HG02759 (cell line): ENCODE data around the gene MAMLD1.

Experiments
- ATAC-seq: cut with Tn5 transposase; IDR thresholded peaks from one replicate; pipeline ENCODE4 v1.9.1; 2021; ENCODE audit warnings: mild to moderate bottlenecking, moderate library complexity; ENCODE audit not compliant: unreplicated experiment

MAMLD1 gene

DNA sequence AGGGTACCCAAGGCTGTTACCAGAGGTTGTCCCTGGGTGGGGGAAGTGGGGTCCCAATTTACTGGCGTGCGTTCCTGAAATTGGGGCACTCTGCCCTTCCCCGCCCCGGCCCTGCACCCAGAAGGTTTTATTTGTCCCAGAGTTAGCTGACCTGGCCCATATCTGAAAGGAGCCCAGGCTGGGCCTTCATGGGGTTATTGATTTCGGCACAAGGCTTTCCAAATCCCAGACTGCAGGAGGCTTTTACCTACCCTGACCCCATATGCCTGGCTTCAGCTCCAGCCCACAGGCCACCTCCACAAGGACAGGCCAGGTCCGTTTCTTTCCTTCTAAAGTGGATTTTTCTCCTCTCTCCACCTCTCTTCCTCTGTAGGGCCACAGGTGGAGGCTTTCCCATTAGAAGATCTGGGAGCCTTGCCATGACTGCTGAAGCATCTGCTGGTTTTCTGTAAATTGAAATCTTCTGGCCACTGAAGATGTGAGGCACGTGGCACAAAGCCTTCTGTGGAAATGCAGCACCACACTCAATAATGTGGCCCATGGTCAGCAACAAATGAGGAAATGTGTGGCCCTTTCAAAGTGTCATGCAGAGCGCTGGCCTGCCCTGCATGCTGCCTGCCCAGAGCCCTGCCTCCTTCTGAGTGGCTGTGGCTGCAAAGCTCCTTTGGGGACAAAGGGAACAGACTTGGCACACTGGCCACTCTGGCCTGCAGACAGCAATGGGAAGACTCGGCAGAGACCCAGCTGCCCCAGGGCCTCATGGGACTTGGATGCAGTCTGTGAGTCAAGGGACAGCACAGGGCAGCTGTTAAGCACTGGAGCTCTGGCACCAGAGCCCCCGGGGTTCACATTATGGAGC lies 162.2 kb downstream of the MAMLD1 start:
- no peak for ATAC-seq

GRCh38 chrX:150526692-150527091 lies 163.6 kb downstream of the MAMLD1 start:
- no peak for ATAC-seq

GRCh38 chrX:150527108-150527507 lies 164.0 kb downstream of the MAMLD1 start:
- ATAC-seq: no peak

GRCh38 chrX:150529587-150529986 lies 166.5 kb downstream of the MAMLD1 start:
- ATAC-seq: no peak

- no peak for ATAC-seq
These were observed 167.7 kb downstream of the MAMLD1 start for GRCh38 chrX:150530821-150531220.

DNA sequence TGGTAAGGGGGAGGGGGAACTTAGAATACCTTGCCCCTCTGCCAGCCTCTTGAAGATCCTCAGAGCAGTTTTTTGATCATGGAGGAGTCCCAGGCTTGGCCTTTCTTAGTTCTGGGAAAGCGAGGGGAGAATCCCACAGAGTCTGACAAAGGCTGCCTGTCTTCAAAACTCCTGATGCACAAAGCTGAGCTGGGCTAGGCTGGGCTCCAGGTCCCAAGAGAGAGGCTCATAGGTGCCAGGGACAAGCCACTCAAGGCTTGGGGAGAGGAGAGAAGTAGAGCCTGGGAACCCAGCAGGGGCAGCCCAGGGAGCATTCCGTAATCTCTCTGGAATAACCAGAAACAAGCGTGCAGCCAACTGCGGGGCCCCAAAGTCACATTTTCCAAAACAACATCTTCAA lies 168.3 kb downstream of the MAMLD1 start:
- no peak for ATAC-seq

GRCh38 chrX:150533863-150534262 lies 170.7 kb downstream of the MAMLD1 start:
- no peak for ATAC-seq

DNA sequence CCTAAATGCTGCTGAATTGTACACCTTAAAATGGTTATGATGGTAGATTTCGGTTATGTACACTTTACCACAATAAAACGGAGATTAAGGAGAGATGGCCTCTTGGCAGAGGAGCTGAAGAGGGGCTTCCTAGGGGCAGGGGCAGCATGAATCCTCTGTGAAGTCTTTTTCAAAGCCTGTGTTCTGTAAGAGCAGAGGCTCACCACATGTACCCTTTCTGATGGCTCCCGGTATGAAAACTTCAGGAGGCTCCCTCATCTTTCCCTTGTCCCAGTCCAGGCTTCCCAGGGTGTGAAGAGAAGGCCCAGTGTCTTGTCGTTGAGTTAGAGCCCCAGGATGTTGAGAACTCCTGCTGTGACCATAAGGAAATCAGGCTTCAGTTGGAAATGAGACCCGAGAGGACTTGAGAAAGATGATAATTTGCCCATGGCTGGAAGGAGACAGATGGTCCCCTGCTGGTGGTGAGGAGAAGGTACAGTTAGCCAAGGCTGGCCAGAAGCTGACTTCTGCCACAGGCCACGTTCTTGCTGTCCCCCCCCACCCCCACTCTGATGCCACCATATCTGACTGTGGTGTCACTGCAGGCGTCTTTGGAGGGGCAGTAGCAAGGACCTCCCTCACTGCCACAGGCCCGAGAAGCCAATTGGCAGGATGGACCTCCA lies 173.5 kb downstream of the MAMLD1 start:
- ATAC-seq: no peak

- ATAC-seq: no peak
These were observed 174.7 kb downstream of the MAMLD1 start for GRCh38 chrX:150537851-150538250.

GRCh38 chrX:150540965-150541364 lies 177.8 kb downstream of the MAMLD1 start:
- ATAC-seq: no peak

GRCh38 chrX:150542846-150543229 lies 179.7 kb downstream of the MAMLD1 start:
- ATAC-seq: peak; percentile 31

- peak; percentile 64 for ATAC-seq
These were observed 180.4 kb downstream of the MAMLD1 start for GRCh38 chrX:150543230-150544155.

DNA sequence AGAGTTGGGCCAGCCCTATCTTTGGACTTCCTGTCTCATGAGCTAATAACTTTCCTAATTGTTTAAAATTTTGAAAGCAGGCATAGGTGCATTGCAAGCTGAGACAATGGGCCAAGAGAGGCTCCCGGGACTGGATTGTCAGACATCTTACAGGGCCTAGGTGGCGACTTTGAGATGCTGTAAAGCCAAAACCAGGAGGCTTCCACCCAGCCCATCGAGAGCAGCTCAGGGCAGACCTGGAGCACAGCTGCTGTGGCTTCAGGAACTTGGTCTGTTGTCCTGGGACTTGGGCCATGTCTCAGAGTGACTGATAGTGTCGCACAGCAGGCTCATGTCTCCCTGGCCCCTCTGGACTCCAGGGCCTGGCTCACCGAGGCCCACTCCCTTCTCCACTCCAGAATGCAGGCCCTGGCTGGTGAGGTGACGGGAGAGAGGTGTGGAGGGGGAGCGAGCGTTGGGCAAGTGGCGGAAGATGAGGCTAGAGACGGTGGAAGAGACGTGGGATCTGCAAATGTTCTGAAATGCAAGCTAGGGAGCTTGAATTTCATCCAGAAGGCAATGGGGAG lies 181.2 kb downstream of the MAMLD1 start:
- no peak for ATAC-seq

DNA sequence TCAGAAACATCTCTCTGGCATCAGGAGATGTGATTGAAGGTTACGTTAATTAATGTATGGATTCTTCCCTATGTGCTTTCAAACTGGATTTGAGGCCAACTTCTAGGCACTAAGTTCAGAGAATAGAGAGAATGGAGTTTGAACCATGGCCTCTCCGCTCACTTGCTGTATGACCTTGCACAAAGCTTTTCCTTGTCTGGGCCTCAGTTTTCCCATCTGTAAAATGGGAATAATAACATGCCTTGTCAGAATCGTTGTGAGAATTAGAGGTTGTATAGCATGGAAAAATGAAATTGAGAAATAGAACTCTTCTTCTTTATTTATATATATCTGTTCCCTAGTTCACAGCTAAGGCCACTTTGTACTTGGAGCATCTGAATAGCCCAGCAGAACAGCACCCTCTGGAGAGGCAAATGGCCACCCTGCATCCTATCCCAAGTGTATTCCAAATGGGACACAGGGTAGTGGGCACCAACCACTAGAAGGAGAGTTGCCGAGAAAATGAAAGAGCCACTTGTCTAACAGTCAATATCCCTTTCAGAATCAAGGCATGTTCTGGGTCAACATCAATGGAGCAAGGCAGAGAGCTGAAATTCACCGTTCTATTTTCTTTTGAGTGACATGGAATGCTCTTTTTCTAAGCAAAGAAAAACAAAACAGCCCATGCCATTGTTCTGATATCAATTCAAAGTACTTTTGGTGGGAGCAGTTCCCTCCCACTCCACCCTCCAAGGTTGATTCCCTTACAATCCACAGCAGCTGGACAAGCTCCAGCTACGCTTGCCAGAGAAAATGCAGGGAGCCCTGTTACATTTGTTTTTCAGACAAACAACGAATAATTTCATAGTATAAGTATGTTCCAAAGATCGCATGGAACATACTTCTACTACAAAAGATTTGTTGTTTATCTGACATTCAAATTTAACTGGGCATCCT lies 182.0 kb downstream of the MAMLD1 start:
- no peak for ATAC-seq

- ATAC-seq: no peak
These were observed 183.6 kb downstream of the MAMLD1 start for GRCh38 chrX:150546711-150547153.

DNA sequence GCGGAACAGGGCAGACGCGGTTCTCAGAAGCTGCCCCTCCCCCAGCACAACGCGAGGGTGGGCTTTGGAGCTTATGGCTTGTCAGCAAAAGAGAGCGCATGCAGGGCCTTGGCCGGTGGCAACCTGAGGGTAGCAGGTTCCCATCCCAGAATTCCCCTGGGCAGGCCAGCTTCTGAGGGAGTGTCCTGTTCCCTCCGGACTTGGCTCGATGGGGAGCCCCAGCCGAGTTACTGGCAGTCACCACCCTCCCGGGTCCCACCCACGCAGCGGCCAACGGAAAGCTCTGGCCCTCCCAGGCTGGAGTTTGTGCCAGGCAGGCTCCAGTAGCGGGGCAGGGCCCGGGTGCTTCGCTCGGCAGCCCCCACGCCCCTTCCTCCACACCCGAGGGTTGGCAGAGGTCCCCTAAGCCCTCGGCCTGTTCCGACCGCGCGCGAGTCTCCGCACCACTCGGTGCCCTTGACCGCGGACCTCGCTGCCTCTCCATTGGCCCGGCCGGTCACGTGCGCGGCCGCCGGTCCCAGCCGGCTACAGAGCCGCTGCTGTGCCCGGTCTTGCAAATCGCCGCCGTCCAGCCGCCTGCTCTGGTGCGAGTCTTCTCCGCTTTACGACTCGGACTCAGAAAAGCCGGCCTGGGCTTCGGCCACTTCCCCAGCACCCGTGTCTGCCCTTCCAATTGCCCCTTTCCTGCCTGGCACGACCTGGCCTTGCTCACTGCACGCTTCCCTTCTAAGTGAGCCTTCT lies 184.4 kb downstream of the MAMLD1 start:
- peak; percentile 55 for ATAC-seq

DNA sequence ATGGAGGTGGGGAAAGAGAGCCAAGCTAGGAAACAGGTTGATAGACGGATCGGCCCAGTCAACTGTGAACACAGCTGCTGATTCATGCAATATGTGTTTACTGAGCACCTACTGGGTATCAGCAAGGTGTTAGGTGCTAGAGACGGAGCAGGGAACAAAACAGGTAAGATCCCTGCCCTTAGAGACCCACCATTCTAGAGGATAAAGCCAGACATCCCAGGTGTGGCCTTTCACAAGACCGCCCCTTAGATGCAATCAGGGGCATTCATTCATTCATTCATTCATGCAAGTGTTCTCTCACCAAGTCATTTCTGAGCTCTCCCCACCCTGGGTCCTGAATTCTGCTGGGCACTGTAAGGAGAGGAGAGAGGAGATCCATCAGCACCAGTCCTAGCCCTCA lies 185.1 kb downstream of the MAMLD1 start:
- no peak for ATAC-seq

DNA sequence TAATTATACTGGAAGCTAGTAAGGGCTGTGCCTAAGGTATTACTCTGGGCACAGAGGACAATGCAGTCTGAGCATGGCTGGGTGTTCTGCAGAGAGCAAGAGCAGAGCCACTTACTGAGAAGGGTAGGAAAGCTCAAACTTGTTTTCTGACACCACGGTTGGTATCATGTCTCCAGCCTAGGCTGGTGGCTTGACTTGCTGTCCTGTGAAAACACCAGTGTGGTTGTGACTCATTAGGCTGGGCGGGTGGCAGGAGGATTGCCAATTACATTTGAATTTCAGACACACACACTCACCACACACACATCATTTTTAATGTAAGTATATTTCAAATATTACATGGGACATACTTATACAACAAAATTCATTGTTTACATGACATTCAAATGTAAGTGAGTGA lies 185.6 kb downstream of the MAMLD1 start:
- no peak for ATAC-seq

- no peak for ATAC-seq
These were observed 188.8 kb downstream of the MAMLD1 start for GRCh38 chrX:150551963-150552362.
